Ishikawa (cell line): Measurements from ENCODE around the gene TAS2R40.

Experiments
- CEBPB ChIP-seq: IDR thresholded peaks from 2 replicates; pipeline ENCODE4 v1.6.1; 2012
- CREB1 ChIP-seq: IDR thresholded peaks from 2 replicates; pipeline ENCODE4 v1.6.1; 2012; ENCODE audit warnings: low read depth
- EGR1 ChIP-seq: IDR thresholded peaks from 2 replicates; pipeline ENCODE4 v1.6.1; 2012
- EP300 ChIP-seq: IDR thresholded peaks from 2 replicates; pipeline ENCODE4 v1.6.1; 2012; ENCODE audit warnings: borderline replicate concordance
- FOXM1 ChIP-seq: IDR thresholded peaks from 2 replicates; pipeline ENCODE4 v1.6.1; 2012; ENCODE audit warnings: low read depth, borderline replicate concordance
- MAX ChIP-seq: IDR thresholded peaks from 2 replicates; pipeline ENCODE4 v1.6.1; 2012
- RAD21 ChIP-seq: IDR thresholded peaks from 2 replicates; pipeline ENCODE4 v1.6.1; 2012; ENCODE audit warnings: low read depth
- REST ChIP-seq: IDR thresholded peaks from 2 replicates; pipeline ENCODE4 v1.6.1; 2012; ENCODE audit warnings: low read depth, mild to moderate bottlenecking
- TAF1 ChIP-seq: IDR thresholded peaks from 2 replicates; pipeline ENCODE4 v1.6.1; 2012; ENCODE audit warnings: low read depth, mild to moderate bottlenecking
- TEAD4 ChIP-seq: IDR thresholded peaks from 2 replicates; pipeline ENCODE4 v1.6.1; 2012
- USF1 ChIP-seq: IDR thresholded peaks from 2 replicates; pipeline ENCODE4 v1.6.1; 2012
- YY1 ChIP-seq: IDR thresholded peaks from 2 replicates; pipeline ENCODE4 v1.6.1; 2012; ENCODE audit warnings: low read depth

GRCh38 chr7:143256325-143256724 is 34.5 kb downstream of the TAS2R40 start:
- no peak for TF ChIP-seq EGR1
- no peak for TF ChIP-seq MAX
- TF ChIP-seq TAF1, result no peak
- no peak for TF ChIP-seq EP300
- no peak for TF ChIP-seq TEAD4
- TF ChIP-seq RAD21, result no peak
- TF ChIP-seq USF1, result no peak
- TF ChIP-seq REST, result no peak
- no peak for TF ChIP-seq YY1
- no peak for TF ChIP-seq CEBPB
- TF ChIP-seq CREB1, result no peak
- TF ChIP-seq FOXM1, result no peak
